ENCODE results near the gene SSC5D. TPM values are rescaled to one million over a fixed set of nuclear protein-coding genes. Genes with fewer than 3 reads are reported as not detected.
A peak's percentile ranks its signal among the peaks of the same experiment; 100 is the strongest.

The SSC5D gene
- total and polyA plus RNA-seq, 8 donors, result 0.60 to 5.3 (median 1.4) TPM

- WGBS, 2 donors, result 45 to 49% methylated on average over 13 of the region's 13 CpGs
- TF ChIP-seq CTCF (IDR thresholded peaks at IDR 0.05), result no peak
- Histone ChIP-seq H3K4me3 (no peak overlapping the region), H3K36me3 (no peaks in the 10 kb centered on the region), H3K4me1 (peaks cover 0 to 4% (median 0%) of the 10 kb centered on the region in 3 donors), H3K9me3 (no peaks in the 10 kb centered on the region), H3K27me3 (no peaks in the 10 kb centered on the region), H3K27ac (no peak overlapping the region)
- intact Hi-C loops (cut with DNase I), result no loop called here
- FAIRE-seq (no peak), DNase-seq (no peak), ATAC-seq (no peak)
Measured at GRCh38 chr19:55553217-55554182, 65.3 kb downstream of the SSC5D start.

- no peak for FAIRE-seq
Measured at GRCh38 chr19:55554302-55554701, 66.1 kb downstream of the SSC5D start.

DNA sequence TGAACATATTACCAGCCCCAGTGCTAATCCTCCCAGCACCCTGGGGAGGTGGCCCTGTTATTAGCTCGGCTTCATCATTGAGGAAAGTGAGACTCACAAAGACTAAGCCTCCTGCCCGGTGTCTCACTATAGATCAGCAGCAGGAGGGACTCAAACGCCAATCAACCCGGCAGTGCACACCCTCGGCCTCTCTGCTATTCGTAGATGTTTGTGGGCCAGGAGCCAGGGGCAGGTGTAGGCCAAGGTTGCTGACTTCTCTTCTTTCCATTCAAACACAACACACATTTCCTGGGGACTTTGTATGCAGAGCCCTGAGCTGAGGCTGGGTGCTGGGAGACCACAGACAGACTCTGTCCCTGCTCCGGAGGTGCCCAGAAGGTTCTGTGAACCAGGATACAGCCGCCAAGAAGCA is 66.5 kb downstream of the SSC5D start:
- Histone ChIP-seq H3K4me1 (peaks cover 0 to 3% (median 0%) of the 10 kb centered on the region in 3 donors), H3K4me3 (no peak overlapping the region), H3K27me3 (no peaks in the 10 kb centered on the region), H3K9me3 (no peaks in the 10 kb centered on the region), H3K36me3 (no peaks in the 10 kb centered on the region), H3K27ac (no peak overlapping the region)
- no peak for DNase-seq
- ATAC-seq, result peak in 2 of 4 donors; percentile 56 to 65
- WGBS, 2 donors, result 45% methylated on average over 8 of the region's 8 CpGs
- intact Hi-C loops (cut with DNase I), result no loop called here
- TF ChIP-seq CTCF (IDR thresholded peaks at IDR 0.05), result no peak
- FAIRE-seq, result no peak

More at GRCh38 chr19:55554302-55554701, 66.1 kb downstream of the SSC5D start:
- no peak for DNase-seq
- Histone ChIP-seq H3K4me1 (peaks cover 0 to 4% (median 0%) of the 10 kb centered on the region in 3 donors), H3K4me3 (no peak overlapping the region), H3K27me3 (no peaks in the 10 kb centered on the region), H3K36me3 (no peaks in the 10 kb centered on the region), H3K9me3 (no peaks in the 10 kb centered on the region), H3K27ac (no peak overlapping the region)
- TF ChIP-seq CTCF (IDR thresholded peaks at IDR 0.05), result no peak
- intact Hi-C loops (cut with DNase I), result no loop called here
- WGBS, 2 donors, result 78 to 86% methylated on average over 9 of the region's 9 CpGs
- ATAC-seq, result no peak

GRCh38 chr19:55559684-55560083 is 71.4 kb downstream of the SSC5D start:
- Histone ChIP-seq H3K36me3 (no peaks in the 10 kb centered on the region), H3K27ac (no peak overlapping the region), H3K4me3 (no peak overlapping the region), H3K9me3 (no peaks in the 10 kb centered on the region), H3K4me1 (no peaks in the 10 kb centered on the region), H3K27me3 (no peaks in the 10 kb centered on the region)
- no peak for ATAC-seq
- intact Hi-C loops (cut with DNase I), result no loop called here
- TF ChIP-seq CTCF (IDR thresholded peaks at IDR 0.05), result no peak
- 62 to 76% methylated on average over 9 of the region's 9 CpGs for WGBS, 2 donors
- DNase-seq, result no peak
- no peak for FAIRE-seq

DNA sequence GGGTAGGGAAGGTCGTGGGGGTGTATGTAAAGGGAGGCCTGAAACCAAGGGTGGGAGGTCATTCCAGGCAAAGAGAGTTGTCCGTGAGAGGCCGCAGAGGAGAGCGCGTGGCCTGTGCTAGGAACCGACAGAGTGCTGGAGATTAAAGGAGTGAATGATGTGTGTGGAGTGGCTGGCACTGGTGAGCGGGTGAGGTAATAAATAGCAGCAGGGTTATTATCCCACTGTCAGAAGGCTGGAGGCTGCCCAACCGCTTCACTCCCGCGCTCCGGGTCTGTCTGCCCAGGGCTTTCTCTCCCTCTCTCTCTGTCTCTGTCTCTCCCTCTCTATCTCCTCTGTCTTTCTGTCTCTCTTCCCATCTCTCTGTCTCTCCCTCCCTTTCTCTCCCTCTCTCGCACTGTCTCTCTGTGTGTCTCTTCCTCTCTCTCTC is 75.0 kb downstream of the SSC5D start:
- Histone ChIP-seq H3K36me3 (no peaks in the 10 kb centered on the region), H3K4me1 (no peaks in the 10 kb centered on the region), H3K9me3 (no peaks in the 10 kb centered on the region), H3K27me3 (no peaks in the 10 kb centered on the region), H3K4me3 (no peak overlapping the region), H3K27ac (peak overlapping the region in 1 of 4 donors; percentile 48)
- FAIRE-seq (no peak), DNase-seq (peak in 3 of 6 donors; percentile 47 to 55 (median 49)), ATAC-seq (peak; percentile 69 to 93 (median 87))
- no peak for TF ChIP-seq CTCF (IDR thresholded peaks at IDR 0.05)
- intact Hi-C loops (cut with DNase I), result no loop called here
- 58 to 60% methylated on average over 12 of the region's 12 CpGs for WGBS, 2 donors
